LNCaP clone FGC (cell line): ENCODE measurements around the gene TGOLN2.
"Not testable (repeated sequence)": the region's sequence is repeated elsewhere in the genome, so short reads cannot be mapped to it uniquely, and the experiment has no call there.

Experiments used
- DNase-seq: peaks from one replicate; pipeline ENCODE4 v3.0.0-alpha.2; 2011; ENCODE audit warnings: low read depth
- H3K4me3 ChIP-seq: 2 replicates; pipeline ENCODE4 v1.5.1; 2011; ENCODE audit warnings: mild to moderate bottlenecking, low read depth, low read length, control low read depth
- CTCF ChIP-seq: IDR thresholded peaks from 2 replicates; pipeline ENCODE4 v1.5.1; 2012; ENCODE audit warnings: mild to moderate bottlenecking; ENCODE audit not compliant: control insufficient read depth, insufficient read depth; ENCODE audit errors: extremely low read depth

Gene TGOLN2

GRCh38 chr2:85324639-85325465, 2.9 kb downstream of the TGOLN2 start:
- TF ChIP-seq CTCF = no peak
- DNase-seq = no peak
- no peak overlapping the region for H3K4me3 ChIP-seq

GRCh38 chr2:85323988-85324367, 3.8 kb downstream of the TGOLN2 start:
- not testable (repeated sequence) for H3K4me3 ChIP-seq, DNase-seq

- no peak overlapping the region for H3K4me3 ChIP-seq
- no peak for DNase-seq
- no peak for TF ChIP-seq CTCF
These were observed 4.3 kb downstream of the TGOLN2 start for GRCh38 chr2:85323351-85323987.

GRCh38 chr2:85319796-85320195, 8.0 kb downstream of the TGOLN2 start:
- no peak for DNase-seq
- no peak overlapping the region for H3K4me3 ChIP-seq
- TF ChIP-seq CTCF = no peak

GRCh38 chr2:85318222-85319074, 9.3 kb downstream of the TGOLN2 start:
- no peak for TF ChIP-seq CTCF
- DNase-seq = no peak
- no peak overlapping the region for H3K4me3 ChIP-seq

GRCh38 chr2:85315921-85316320, 11.9 kb downstream of the TGOLN2 start:
- DNase-seq, H3K4me3 ChIP-seq: not testable (repeated sequence)

GRCh38 chr2:85314884-85315242, 12.9 kb downstream of the TGOLN2 start:
- DNase-seq = no peak
- H3K4me3 ChIP-seq = no peak overlapping the region
- no peak for TF ChIP-seq CTCF
